ENCODE results near the gene CNTN4.

GRCh38 chr3:2510591-2511145 is 412.0 kb downstream of the CNTN4 start:
- TF ChIP-seq CTCF (IDR thresholded peaks at IDR 0.05): no peak
- TF ChIP-seq POLR2A (IDR thresholded peaks at IDR 0.05): no peak

Measured in breast epithelium (tissue), 3 donors.